HepG2 (cell line): ENCODE measurements around the gene OBSL1. TPM values are rescaled to one million over a fixed set of nuclear protein-coding genes. Genes with fewer than 3 reads are reported as not detected.

ENCODE experiments used
- AKNA ChIP-seq: sonication (generic); formaldehyde crosslinking; IDR thresholded peaks from 2 replicates; pipeline ENCODE4 v1.4.0; 2020; ENCODE audit warnings: missing genetic modification reagents, borderline replicate concordance
- FOXO4 ChIP-seq: sonication (generic); formaldehyde crosslinking; conservative IDR thresholded peaks from 2 replicates; pipeline ENCODE4 v1.8.1; 2023; ENCODE audit warnings: missing genetic modification reagents
- HES4 ChIP-seq: sonication (generic); formaldehyde crosslinking; IDR thresholded peaks from 2 replicates; pipeline ENCODE4 v1.9.0; 2021; ENCODE audit warnings: mild to moderate bottlenecking, missing genetic modification reagents, borderline replicate concordance
- HMG20A ChIP-seq: IDR thresholded peaks from 2 replicates; pipeline ENCODE4 v1.6.1; 2016; ENCODE audit warnings: borderline replicate concordance
- KDM6A ChIP-seq: IDR thresholded peaks from 2 replicates; pipeline ENCODE4 v1.6.1; 2016; ENCODE audit warnings: low read depth
- KLF15 ChIP-seq: sonication (generic); formaldehyde crosslinking; IDR thresholded peaks from 2 replicates; pipeline ENCODE4 v1.8.1; 2023; ENCODE audit warnings: borderline replicate concordance, mild to moderate bottlenecking, inconsistent platforms, missing genetic modification reagents, mixed read lengths
- KMT2B ChIP-seq: IDR thresholded peaks from 2 replicates; pipeline ENCODE4 v1.6.1; 2016; ENCODE audit warnings: missing genetic modification reagents, missing compliant biosample characterization
- MED8 ChIP-seq: sonication (generic); formaldehyde crosslinking; IDR thresholded peaks from 2 replicates; pipeline ENCODE4 v1.8.1; 2023; ENCODE audit warnings: mild to moderate bottlenecking, missing genetic modification reagents; ENCODE audit not compliant: insufficient replicate concordance
- NFATC3 ChIP-seq: sonication (generic); formaldehyde crosslinking; IDR thresholded peaks from 2 replicates; pipeline ENCODE4 v1.5.1; 2020; ENCODE audit warnings: mild to moderate bottlenecking, missing genetic modification reagents
- POLR2G ChIP-seq: fragments of 200-400 bp; formaldehyde crosslinking; IDR thresholded peaks from 2 replicates; pipeline ENCODE4 v1.6.1; 2018; ENCODE audit warnings: mild to moderate bottlenecking, low read depth, low read length, moderate library complexity
- STAT5B ChIP-seq: sonication (generic); formaldehyde crosslinking; IDR thresholded peaks from 2 replicates; pipeline ENCODE4 v1.4.0; 2020; ENCODE audit warnings: missing genetic modification reagents
- ZBTB38 ChIP-seq: sonication (generic); formaldehyde crosslinking; IDR thresholded peaks from 2 replicates; pipeline ENCODE4 v1.5.1; 2020; ENCODE audit warnings: mild to moderate bottlenecking, missing genetic modification reagents
- ZBTB49 ChIP-seq: sonication (generic); formaldehyde crosslinking; IDR thresholded peaks from 2 replicates; pipeline ENCODE4 v1.4.0; 2020; ENCODE audit warnings: missing genetic modification reagents, borderline replicate concordance
- ZBTB8A ChIP-seq: sonication (generic); formaldehyde crosslinking; IDR thresholded peaks from 2 replicates; pipeline ENCODE4 v1.4.0; 2020; ENCODE audit warnings: mild to moderate bottlenecking, low read depth, missing genetic modification reagents, borderline replicate concordance
- ZFP90 ChIP-seq: sonication (generic); formaldehyde crosslinking; IDR thresholded peaks from 2 replicates; pipeline ENCODE4 v1.8.0; 2022; ENCODE audit warnings: missing genetic modification reagents, mild to moderate bottlenecking, inconsistent platforms, borderline replicate concordance
- ZNF160 ChIP-seq: sonication (generic); formaldehyde crosslinking; IDR thresholded peaks from 2 replicates; pipeline ENCODE4 v1.8.0; 2022; ENCODE audit warnings: mild to moderate bottlenecking, inconsistent platforms, missing genetic modification reagents
- ZNF430 ChIP-seq: sonication (generic); formaldehyde crosslinking; IDR thresholded peaks from 2 replicates; pipeline ENCODE4 v1.9.0; 2021; ENCODE audit warnings: mild to moderate bottlenecking, missing genetic modification reagents
- ZNF543 ChIP-seq: sonication (generic); formaldehyde crosslinking; IDR thresholded peaks from 2 replicates; pipeline ENCODE4 v1.4.0; 2020; ENCODE audit warnings: mild to moderate bottlenecking, missing genetic modification reagents
- ZNF614 ChIP-seq: IDR thresholded peaks from 2 replicates; pipeline ENCODE4 v1.6.1; 2018; ENCODE audit warnings: missing biosample characterization, missing genetic modification reagents, inconsistent platforms, borderline replicate concordance
- ZNF619 ChIP-seq: sonication (generic); formaldehyde crosslinking; IDR thresholded peaks from 2 replicates; pipeline ENCODE4 v1.4.0; 2020; ENCODE audit warnings: mild to moderate bottlenecking, missing genetic modification reagents
- ZSCAN30 ChIP-seq: sonication (generic); formaldehyde crosslinking; IDR thresholded peaks from 2 replicates; pipeline ENCODE4 v1.5.0; 2020; ENCODE audit warnings: mild to moderate bottlenecking, missing genetic modification reagents
- polyA plus RNA-seq, 8 experiments: library from polyadenylated mRNA; depleted of rRNA in 3 of 8; stranded (reverse) in 7 of 8; unstranded in 1 of 8; fragments of >200 nt; fragmentation: Illumina TruSeq in 4 of 8; extraction: Trizol in 4 of 8; gene quantifications; 2 replicates each; pipeline versions ENCODE4 v1.2.1 to v1.2.3, GENCODE V29; 2011 to 2016; ENCODE audit warnings: low read depth in 4 of 8, missing spikeins in 1 of 8, mixed read lengths in 1 of 8; ENCODE audit not compliant: insufficient read depth in 1 of 8
- total RNA-seq, 5 experiments: library from RNA; depleted of rRNA; stranded (reverse); fragments of >200 nt; fragmentation: Illumina TruSeq; extraction: Trizol; gene quantifications; 2 replicates each; pipeline ENCODE4 v1.2.3, GENCODE V29; 2016; ENCODE audit warnings: low read depth in 1 of 5

The OBSL1 gene
- total and polyA plus RNA-seq, 2 of the 13 experiments (the other 11 are each of a cell fraction or from before 2014, with no cell fraction given), result 86.7 to 218 TPM

- TF ChIP-seq AKNA, result no peak
- no peak for TF ChIP-seq KDM6A (CRISPR knock-in tag)
- TF ChIP-seq KMT2B (CRISPR knock-in tag), result no peak
- no peak for TF ChIP-seq ZFP90 (CRISPR knock-in tag)
- TF ChIP-seq ZBTB49 (CRISPR knock-in tag), result no peak
- TF ChIP-seq MED8 (CRISPR knock-in tag), result no peak
- peak; percentile 76 for TF ChIP-seq ZBTB38 (CRISPR knock-in tag)
- 0 out of 2 replicates have a peak, but pooled peaks have one; percentile 14 for TF ChIP-seq ZNF160 (CRISPR knock-in tag)
- TF ChIP-seq ZNF543 (CRISPR knock-in tag), result no peak
- TF ChIP-seq ZNF430 (CRISPR knock-in tag), result no peak; the same call in 1 of the 2 replicates
- TF ChIP-seq ZNF619 (CRISPR knock-in tag), result no peak; the same call in 1 of the 2 replicates
- no peak for TF ChIP-seq ZBTB8A
- no peak for TF ChIP-seq ZNF614
- no peak for TF ChIP-seq FOXO4
- TF ChIP-seq NFATC3 (CRISPR knock-in tag), result no peak
- TF ChIP-seq STAT5B (CRISPR knock-in tag), result no peak
- TF ChIP-seq ZSCAN30 (CRISPR knock-in tag), result no peak
- TF ChIP-seq HMG20A (CRISPR knock-in tag), result no peak
- no peak for TF ChIP-seq HES4 (CRISPR knock-in tag)
- peak; percentile 56 for TF ChIP-seq POLR2G
- no peak for TF ChIP-seq KLF15 (CRISPR knock-in tag)
Observed at GRCh38 chr2:219561179-219562048, 9.9 kb downstream of the OBSL1 start (continued).
